ENCODE data around the gene MOB1B.

DNA sequence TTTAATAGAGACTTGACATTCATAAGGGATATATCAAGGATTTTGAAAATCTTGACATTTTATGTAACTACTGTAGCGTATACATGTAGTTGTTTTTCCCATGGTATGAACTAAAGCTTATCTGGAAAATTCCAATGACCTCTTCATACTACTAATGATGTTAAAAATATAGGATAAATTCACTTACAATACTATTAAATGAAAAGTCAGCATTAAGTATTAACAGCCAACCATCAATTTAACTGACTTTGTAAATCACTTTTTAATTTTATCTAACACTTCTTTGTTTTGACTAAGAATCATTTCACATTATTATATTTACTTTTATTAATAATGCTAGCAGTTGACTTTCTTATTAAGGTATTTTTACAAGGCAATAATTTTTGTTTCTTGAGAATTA is 125.4 kb downstream of the MOB1B start:
- TF ChIP-seq, protein P1, sequence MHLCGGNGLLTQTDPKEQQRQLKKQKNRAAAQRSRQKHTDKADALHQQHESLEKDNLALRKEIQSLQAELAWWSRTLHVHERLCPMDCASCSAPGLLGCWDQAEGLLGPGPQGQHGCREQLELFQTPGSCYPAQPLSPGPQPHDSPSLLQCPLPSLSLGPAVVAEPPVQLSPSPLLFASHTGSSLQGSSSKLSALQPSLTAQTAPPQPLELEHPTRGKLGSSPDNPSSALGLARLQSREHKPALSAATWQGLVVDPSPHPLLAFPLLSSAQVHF (CRISPR knock-in tag; IDR thresholded peaks at IDR 0.05) = no peak
- no peak for TF ChIP-seq ZNF142 (CRISPR knock-in tag; IDR thresholded peaks at IDR 0.05)
